Measurements from ENCODE around the gene YJEFN3. TPM values are rescaled to one million over a fixed set of nuclear protein-coding genes. Genes with fewer than 3 reads are reported as not detected.
A peak's percentile ranks its signal among the peaks of the same experiment; 100 is the strongest.

Gene YJEFN3
- total RNA-seq, 1 experiment from 2014 or later = 4.8 TPM

DNA sequence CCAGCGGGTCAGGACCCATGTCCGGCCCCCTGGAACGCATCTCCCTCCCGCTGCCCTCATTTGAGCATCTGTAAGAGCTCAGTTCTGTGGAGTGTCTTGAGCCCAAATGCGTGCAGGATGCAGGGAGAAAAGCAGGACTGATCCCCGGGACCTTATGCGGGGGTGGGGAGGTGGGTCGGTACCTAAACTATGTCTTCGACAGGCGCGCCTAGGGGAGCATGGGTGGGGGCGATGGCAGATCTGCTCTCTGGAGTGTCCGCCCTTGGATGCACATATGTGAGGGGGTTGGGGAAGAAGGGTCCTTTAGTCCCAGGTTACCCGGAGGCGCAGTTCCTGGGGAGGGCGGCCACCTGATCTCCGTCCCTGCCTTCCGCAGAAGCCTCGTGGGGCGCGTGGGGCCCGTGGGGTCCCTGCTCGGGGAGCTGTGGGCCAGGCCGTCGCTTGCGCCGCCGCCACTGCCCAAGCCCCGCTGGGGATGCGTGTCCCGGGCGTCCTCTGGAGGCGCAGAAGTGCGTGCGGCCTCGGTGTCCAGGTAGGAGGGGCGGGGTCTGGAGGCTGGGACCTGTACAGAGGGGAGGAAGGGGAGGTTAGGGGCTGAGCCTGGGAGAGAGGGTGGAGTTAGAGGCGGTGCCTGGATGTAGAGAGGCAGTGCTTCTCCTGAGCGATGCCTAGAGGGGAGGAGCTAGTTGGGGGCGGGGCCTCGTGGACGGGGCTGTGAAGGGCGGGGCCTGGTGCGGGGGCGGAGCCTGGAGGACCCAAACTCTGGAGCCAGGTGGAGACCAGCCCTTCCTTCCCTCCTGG lies 12.2 kb downstream of the YJEFN3 start:
- Histone ChIP-seq H3K4me3 (no peak overlapping the region), H3K9me3 (no peaks in the 10 kb centered on the region), H3K27me3 (no peaks in the 10 kb centered on the region), H3K36me3 (no peaks in the 10 kb centered on the region; the same call in none of the 2 replicates)
- DNase-seq = peak; percentile 50

DNA sequence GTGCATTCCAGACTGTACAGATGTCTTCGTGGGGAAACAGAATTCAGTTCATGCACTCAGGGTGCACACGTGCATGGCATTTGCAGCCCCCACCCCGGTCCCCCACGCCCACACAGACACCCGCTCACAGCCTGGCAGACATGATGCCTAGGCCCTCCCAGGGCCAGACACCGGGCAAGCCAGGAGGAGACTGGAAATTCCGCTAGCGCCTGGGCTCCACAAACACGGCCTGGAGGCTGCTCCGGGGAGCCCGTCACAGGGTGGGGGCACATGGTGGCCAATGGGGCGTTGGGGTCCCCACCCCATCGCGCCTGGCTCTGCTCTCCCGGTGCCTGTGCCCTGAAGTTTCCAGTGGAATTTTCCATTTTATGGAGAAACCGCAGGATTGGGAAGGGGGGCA lies 12.9 kb downstream of the YJEFN3 start:
- no peaks in the 10 kb centered on the region; the same call in none of the 2 replicates for H3K36me3 ChIP-seq
- H3K9me3 ChIP-seq = no peaks in the 10 kb centered on the region
- no peaks in the 10 kb centered on the region for H3K27me3 ChIP-seq
- DNase-seq = no peak
- H3K4me3 ChIP-seq = no peak overlapping the region

DNA sequence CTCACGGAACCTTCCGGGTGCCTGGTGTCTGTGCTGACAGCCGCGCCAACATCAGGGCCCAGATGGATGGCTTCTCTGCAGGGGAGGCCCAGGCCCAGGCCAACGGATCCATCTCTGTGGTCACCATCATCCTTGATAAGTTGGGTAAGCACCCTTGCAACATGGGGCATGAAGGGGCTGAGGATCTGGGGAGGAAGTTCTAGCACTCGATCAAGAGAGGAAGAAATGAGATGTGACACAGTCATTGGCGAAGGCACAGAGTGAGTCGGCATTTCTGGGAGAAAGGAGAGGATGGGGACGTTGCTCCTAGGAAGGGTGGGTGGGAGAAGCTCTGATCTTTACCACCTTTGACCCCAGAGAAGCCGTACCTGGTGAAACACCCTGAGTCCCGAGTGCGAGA lies 13.8 kb downstream of the YJEFN3 start:
- no peak overlapping the region for H3K4me3 ChIP-seq
- no peaks in the 10 kb centered on the region for H3K9me3 ChIP-seq
- H3K27me3 ChIP-seq = no peaks in the 10 kb centered on the region
- H3K36me3 ChIP-seq = no peaks in the 10 kb centered on the region; the same call in none of the 2 replicates
- DNase-seq = no peak

DNA sequence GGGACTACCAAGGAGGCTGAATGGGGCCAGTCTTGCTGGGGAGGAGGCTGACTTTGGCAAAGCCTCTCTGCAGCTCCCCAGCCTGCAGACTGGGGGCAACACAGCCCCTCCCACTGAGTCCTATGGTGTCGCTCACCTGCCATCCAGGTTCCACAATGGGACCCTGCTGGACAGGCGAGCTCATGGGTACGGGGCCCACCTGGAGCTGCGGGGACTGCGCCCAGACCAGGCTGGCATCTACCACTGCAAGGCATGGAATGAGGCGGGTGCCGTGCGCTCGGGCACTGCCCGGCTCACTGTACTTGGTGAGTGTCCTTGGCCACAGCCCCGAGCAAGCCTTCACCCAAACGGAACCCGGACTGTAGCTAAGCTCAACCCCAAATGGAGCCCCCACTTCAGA lies 14.4 kb downstream of the YJEFN3 start:
- no peaks in the 10 kb centered on the region; the same call in none of the 2 replicates for H3K36me3 ChIP-seq
- no peak overlapping the region for H3K4me3 ChIP-seq
- no peaks in the 10 kb centered on the region for H3K27me3 ChIP-seq
- H3K9me3 ChIP-seq = no peaks in the 10 kb centered on the region
- no peak for DNase-seq

DNA sequence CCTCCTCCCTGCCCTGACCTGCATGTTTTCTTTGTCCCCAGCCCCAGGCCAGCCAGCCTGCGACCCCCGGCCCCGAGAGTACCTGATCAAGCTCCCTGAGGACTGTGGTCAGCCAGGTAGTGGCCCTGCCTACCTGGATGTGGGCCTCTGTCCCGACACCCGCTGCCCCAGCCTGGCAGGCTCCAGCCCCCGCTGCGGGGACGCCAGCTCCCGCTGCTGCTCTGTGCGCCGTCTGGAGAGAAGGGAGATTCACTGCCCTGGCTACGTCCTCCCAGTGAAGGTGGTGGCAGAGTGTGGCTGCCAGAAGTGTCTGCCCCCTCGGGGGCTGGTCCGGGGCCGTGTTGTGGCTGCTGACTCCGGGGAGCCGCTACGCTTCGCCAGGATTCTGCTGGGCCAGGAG lies 14.9 kb downstream of the YJEFN3 start:
- no peak for DNase-seq
- no peaks in the 10 kb centered on the region for H3K27me3 ChIP-seq
- no peaks in the 10 kb centered on the region; the same call in none of the 2 replicates for H3K36me3 ChIP-seq
- H3K9me3 ChIP-seq = no peaks in the 10 kb centered on the region
- no peak overlapping the region for H3K4me3 ChIP-seq

DNA sequence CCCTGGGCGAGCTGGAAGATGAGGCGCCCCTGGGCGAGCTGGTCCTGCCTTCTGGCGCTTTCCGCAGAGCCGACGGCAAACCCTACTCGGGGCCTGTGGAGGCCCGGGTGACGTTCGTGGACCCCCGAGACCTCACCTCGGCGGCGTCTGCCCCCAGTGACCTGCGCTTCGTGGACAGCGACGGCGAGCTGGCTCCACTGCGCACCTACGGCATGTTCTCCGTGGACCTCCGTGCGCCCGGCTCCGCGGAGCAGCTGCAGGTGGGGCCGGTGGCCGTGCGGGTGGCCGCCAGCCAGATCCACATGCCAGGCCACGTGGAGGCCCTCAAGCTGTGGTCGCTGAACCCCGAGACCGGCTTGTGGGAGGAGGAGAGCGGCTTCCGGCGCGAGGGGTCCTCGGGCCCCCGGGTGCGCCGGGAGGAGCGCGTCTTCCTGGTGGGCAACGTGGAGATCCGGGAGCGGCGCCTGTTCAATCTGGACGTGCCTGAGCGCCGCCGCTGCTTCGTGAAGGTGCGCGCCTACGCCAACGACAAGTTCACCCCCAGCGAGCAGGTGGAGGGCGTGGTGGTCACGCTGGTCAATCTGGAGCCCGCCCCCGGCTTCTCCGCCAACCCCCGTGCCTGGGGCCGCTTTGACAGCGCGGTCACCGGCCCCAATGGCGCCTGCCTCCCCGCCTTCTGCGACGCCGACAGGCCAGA lies 15.7 kb downstream of the YJEFN3 start:
- no peaks in the 10 kb centered on the region for H3K27me3 ChIP-seq
- H3K4me3 ChIP-seq = no peak overlapping the region
- DNase-seq = no peak
- H3K36me3 ChIP-seq = no peaks in the 10 kb centered on the region; the same call in none of the 2 replicates
- H3K9me3 ChIP-seq = no peaks in the 10 kb centered on the region

DNA sequence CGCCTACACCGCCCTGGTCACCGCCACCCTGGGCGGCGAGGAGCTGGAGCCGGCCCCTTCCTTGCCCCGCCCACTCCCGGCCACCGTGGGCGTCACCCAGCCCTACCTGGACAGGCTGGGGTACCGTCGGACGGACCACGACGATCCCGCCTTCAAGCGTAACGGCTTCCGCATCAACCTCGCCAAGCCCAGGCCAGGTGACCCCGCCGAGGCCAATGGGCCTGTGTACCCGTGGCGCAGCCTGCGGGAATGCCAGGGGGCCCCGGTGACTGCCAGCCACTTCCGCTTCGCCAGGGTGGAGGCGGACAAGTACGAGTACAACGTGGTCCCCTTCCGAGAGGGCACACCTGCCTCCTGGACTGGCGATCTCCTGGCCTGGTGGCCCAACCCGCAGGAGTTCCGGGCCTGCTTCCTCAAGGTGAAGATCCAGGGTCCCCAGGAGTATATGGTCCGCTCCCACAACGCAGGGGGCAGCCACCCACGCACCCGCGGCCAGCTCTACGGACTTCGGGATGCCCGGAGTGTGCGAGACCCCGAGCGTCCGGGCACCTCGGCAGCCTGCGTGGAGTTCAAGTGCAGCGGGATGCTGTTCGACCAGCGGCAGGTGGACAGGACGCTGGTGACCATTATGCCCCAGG lies 16.4 kb downstream of the YJEFN3 start:
- Histone ChIP-seq H3K36me3 (no peaks in the 10 kb centered on the region; the same call in none of the 2 replicates), H3K9me3 (no peaks in the 10 kb centered on the region), H3K27me3 (no peaks in the 10 kb centered on the region), H3K4me3 (no peak overlapping the region)
- DNase-seq = no peak

DNA sequence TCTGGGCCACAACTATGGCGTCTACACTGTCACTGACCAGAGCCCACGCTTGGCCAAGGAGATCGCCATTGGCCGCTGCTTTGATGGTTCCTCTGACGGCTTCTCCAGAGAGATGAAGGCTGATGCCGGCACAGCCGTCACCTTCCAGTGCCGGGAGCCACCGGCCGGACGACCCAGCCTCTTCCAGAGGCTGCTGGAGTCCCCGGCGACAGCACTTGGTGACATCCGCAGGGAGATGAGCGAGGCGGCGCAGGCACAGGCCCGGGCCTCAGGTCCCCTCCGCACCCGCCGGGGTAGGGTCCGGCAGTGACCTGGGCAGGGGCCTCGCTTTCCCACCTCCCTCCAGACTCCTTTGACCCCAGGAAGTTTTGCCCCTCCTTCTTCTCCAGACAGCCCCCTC lies 17.0 kb downstream of the YJEFN3 start:
- DNase-seq = no peak
- Histone ChIP-seq H3K9me3 (no peaks in the 10 kb centered on the region), H3K4me3 (no peak overlapping the region)

DNA sequence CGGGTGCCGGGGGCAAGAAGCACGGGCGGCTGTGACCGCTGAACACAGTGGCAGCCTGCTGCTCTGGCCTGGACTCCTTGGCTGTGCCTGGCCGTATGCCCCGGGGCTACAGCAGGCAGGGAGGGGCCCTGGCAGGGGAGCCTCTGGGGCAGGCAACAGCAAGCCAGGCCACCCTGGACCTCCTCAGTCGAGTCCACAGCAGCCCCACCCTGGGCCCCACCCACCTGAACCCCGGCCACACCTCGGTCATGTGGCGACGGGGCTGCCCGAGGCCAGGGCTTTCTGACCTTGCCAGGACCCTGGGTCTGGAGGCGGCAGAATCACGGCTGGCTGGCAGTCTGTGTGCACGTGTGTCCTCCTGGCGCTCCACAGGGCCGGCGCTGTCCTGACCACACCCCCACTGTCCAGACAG lies 18.0 kb downstream of the YJEFN3 start:
- H3K4me3 ChIP-seq = no peak overlapping the region
- no peaks in the 10 kb centered on the region for H3K27me3 ChIP-seq
- no peaks in the 10 kb centered on the region; the same call in none of the 2 replicates for H3K36me3 ChIP-seq
- no peak for DNase-seq
- H3K9me3 ChIP-seq = 0 out of 2 replicates have a peak, but pooled peaks cover 2% of the 10 kb centered on the region

More for the DNA sequence above, 17.0 kb downstream of the YJEFN3 start:
- Histone ChIP-seq H3K27me3 (no peaks in the 10 kb centered on the region), H3K36me3 (no peaks in the 10 kb centered on the region; the same call in none of the 2 replicates)

DNA sequence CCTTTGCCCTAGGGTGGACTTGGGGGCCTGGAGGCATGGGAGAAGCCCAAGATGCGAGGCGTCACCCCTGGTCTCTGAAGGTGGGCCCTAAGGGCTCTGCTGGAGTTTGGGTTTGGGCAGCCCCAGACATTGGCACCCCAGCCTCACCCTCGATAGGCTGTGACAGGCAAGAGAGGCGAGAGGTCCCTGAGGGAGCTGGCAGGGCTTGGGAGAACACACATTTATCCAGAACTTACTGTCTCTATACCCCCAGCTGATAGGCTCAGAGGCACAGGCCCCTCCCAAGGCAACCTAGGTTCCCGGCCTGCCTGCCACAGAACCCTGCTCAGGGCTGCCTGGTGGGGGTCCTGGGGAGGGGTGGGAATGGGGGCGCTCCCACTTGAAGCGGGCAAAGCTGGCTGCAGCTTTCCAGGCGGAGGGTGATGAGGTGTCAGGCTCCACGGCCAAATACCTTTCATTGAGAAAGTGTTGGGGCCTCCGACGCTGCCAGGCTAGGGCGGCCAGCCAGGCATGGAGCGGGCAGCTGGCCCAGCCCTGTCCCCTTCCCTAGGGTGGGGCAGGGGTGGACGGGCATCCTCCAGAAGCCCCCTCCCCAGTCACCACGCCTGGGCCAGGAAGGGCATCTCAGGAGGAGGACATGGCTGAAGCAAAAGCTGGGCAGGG lies 19.1 kb downstream of the YJEFN3 start:
- Histone ChIP-seq H3K4me3 (no peak overlapping the region), H3K36me3 (no peaks in the 10 kb centered on the region; the same call in none of the 2 replicates), H3K27me3 (no peaks in the 10 kb centered on the region), H3K9me3 (0 out of 2 replicates have a peak, but pooled peaks cover 2% of the 10 kb centered on the region)
- no peak for DNase-seq

DNA sequence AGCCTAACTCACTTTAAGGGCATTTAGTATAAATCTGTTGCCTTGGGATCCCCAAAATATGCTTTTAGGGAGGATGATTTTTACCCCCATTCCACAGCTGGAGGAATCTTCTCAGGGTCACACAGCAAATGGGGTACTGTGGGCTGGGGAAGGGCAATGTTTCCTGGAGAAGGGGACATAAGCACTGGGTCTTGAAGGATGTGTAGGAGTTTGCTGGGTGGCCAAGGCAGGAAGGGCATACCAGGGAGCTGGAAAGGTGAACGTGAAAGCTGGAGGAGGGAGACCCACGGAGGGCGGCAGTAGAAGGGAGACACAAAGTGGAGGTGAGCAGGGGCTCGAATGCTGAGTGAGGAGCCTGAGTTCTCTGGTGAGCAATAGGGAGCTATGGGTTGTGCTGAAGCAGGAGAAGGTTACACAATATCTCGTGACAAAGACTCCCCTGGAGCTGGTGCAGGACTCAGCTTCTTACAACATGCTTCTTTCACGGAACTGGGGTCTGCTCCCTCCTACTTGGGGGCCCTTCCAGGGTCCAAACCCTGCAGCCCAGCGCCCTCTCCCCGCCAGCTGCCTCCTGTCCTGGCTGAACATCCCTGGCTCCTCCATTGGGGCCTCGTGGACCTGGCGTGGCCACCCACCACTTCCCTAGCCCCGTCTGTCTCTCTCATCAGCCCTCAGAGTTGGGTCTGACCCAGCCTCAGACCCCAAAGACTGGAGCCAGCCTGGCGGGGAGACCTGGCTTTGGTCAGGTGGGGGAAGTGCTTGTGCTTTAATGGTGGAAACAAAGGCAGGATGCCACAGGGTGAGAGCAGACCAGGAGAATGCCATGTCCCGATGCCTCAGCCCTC lies 20.4 kb downstream of the YJEFN3 start:
- Histone ChIP-seq H3K27me3 (no peaks in the 10 kb centered on the region), H3K9me3 (0 out of 2 replicates have a peak, but pooled peaks cover 2% of the 10 kb centered on the region), H3K36me3 (no peaks in the 10 kb centered on the region; the same call in none of the 2 replicates), H3K4me3 (no peak overlapping the region)
- no peak for DNase-seq

DNA sequence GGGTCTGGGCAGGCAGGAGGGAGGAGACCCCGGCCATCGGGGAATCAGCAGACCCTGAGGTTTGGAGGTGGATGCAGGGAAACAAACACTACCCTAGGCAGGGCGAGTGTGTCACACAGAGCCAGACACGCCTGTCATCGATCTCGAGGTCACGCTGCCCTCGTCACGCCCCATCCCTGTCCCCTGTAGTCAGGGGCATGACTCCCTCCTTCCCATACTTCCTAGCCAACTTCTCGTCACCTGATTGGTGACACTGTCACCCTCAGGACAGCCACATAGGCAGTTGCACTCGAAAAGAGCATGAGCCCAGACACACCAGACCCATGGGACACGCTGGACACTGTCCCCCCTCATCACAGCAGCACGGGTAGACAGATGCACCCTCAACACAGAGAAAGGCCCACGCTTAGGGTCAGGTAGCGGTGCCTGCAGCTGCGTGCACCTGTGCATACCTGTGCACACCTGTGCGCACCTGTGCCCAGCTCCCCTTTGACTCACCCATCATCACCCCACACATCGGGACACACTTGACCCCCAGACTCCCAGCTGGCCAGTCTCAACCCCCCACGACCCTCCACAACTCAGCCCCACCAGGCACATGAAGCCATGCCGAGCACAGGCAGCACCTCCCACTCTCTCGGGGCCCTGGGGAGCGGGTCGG lies 21.2 kb downstream of the YJEFN3 start:
- Histone ChIP-seq H3K4me3 (no peak overlapping the region), H3K36me3 (no peaks in the 10 kb centered on the region), H3K27me3 (no peaks in the 10 kb centered on the region), H3K9me3 (0 out of 2 replicates have a peak, but pooled peaks cover 2% of the 10 kb centered on the region)
- no peak for DNase-seq

DNA sequence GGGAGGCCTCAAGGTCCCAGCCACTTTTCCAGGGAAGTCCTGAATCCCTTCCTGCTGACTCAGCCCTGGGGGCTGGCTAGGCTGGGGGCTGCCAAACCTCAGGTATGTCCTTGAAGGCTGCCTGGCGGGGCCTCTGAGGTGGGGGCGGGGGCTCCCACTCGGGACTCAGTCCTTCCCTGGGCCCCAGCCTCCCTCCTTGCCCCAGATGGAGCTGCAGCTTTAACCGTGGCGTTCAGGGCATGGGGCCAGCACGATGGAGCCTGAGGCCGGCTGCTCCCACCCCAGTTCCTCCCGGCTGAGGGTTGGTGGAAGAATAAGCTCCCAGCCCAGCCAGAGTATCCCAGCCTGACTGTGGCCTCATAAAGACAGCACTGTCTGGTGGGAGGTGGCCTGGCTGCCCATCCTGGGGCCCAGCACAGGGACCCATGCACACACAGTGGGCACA lies 21.8 kb downstream of the YJEFN3 start:
- Histone ChIP-seq H3K9me3 (0 out of 2 replicates have a peak, but pooled peaks cover 2% of the 10 kb centered on the region), H3K4me3 (no peak overlapping the region), H3K36me3 (no peaks in the 10 kb centered on the region), H3K27me3 (no peaks in the 10 kb centered on the region)
- DNase-seq = no peak

DNA sequence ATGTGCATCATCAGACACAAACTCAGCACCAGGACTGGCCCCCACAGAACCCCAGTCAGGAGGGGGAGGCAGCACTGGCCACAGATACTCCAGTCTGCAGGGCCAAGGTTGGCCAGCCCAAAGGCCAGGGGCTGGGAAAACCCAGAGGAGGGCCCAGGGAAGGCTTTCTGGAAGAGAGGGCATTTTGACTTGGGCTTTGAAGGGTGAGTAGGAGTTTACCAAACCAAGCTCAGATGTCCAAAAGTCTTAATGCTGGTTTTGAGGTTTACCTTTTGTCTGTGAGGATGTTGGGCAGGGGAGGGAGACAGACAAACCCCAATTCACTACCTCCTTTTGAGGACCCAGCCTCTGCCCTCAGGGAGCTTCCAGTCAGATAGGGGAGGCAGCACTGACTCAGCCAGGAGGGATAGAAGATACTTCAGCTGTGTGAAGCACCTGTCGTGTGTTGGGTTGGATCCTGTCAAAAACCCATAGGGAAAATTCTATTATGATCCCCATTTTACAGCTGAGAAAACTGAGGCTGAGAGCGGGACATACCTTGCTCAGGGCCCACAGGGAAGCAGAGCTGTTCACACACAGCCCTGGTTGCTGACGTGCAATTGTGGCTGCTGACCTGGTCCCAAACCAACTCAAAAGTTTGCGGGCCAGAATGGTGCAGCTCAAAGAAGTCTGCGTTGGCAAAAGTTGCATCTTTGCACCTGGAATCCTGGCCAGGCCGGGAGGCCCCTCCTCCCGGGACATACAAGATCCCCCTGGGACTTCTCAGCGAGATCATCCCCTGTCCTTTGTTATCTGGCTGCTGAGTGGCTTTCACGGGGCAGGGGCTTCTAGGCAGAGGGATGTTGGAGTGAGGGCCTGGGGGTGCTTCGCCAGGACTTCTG lies 22.5 kb downstream of the YJEFN3 start:
- DNase-seq = no peak
- Histone ChIP-seq H3K27me3 (no peaks in the 10 kb centered on the region), H3K9me3 (0 out of 2 replicates have a peak, but pooled peaks cover 2% of the 10 kb centered on the region), H3K36me3 (no peaks in the 10 kb centered on the region), H3K4me3 (no peak overlapping the region)

Data from MG63 (cell line).